ENCODE results near the gene CNTNAP2.

CNTNAP2 gene

GRCh38 chr7:146658604-146659003, 542.0 kb downstream of the CNTNAP2 start (continued):
- TF ChIP-seq SCRT2 (tag by site-specific recombination; IDR thresholded peaks at IDR 0.05), result peak; percentile 71
- no peak for TF ChIP-seq ZNF747 (tag by site-specific recombination; IDR thresholded peaks at IDR 0.05)
- peak; percentile 79; the same call in 1 of the 2 replicates for TF ChIP-seq HIC1 (tag by site-specific recombination; IDR thresholded peaks at IDR 0.05)
- TF ChIP-seq KLF8 (tag by site-specific recombination; IDR thresholded peaks at IDR 0.05), result peak; percentile 74
- no peak for TF ChIP-seq HOXA7 (CRISPR knock-in tag; IDR thresholded peaks at IDR 0.05; ENCODE audit: borderline replicate concordance)
- TF ChIP-seq BCL11A (tag by site-specific recombination; IDR thresholded peaks at IDR 0.05; ENCODE audit: low read depth), result peak; percentile 62
- no peak for TF ChIP-seq ZNF776 (tag by site-specific recombination; IDR thresholded peaks at IDR 0.05; ENCODE audit: borderline replicate concordance)
- TF ChIP-seq OSR2 (tag by site-specific recombination; IDR thresholded peaks at IDR 0.05), result peak; percentile 75
- TF ChIP-seq ZNF473 (tag by site-specific recombination; IDR thresholded peaks at IDR 0.05), result no peak
- no peak for TF ChIP-seq ZNF529 (tag by site-specific recombination; IDR thresholded peaks at IDR 0.05; ENCODE audit: insufficient replicate concordance)
- TF ChIP-seq ZNF366 (tag by site-specific recombination; conservative IDR thresholded peaks at IDR 0.05), result peak; percentile 38; the same call in 1 of the 2 replicates

- Histone ChIP-seq H3K27ac (ENCODE audit: extremely low read depth, low read depth, low read length) (no peak overlapping the region), H3K4me3 (ENCODE audit: low read depth, low read length) (no peak overlapping the region), H3K4me1 (ENCODE audit: control insufficient read depth, insufficient read depth, low read length) (peaks cover 6% of the 10 kb centered on the region), H3K9me3 (ENCODE audit: control insufficient read depth, insufficient read depth, low read depth, low read length) (no peaks in the 10 kb centered on the region), H3K36me3 (ENCODE audit: control insufficient read depth in 2 of 2, insufficient read depth in 1 of 2, low read length in 2 of 2) (no peaks in the 10 kb centered on the region)
- POLR2A ChIA-PET, result no interaction called here
- TF ChIP-seq ZNF843 (tag by site-specific recombination; IDR thresholded peaks at IDR 0.05) (no peak), KLF9 (tag by site-specific recombination; IDR thresholded peaks at IDR 0.05; ENCODE audit: low read depth) (no peak), ZSCAN18 (tag by site-specific recombination; IDR thresholded peaks at IDR 0.05) (no peak), ZNF518A (tag by site-specific recombination; conservative IDR thresholded peaks at IDR 0.05; ENCODE audit: low read depth) (no peak)
- CTCF ChIA-PET, result interaction anchor here (0.6 kb wide), 2 partner anchors 77 to 115 kb away, joined by 3 read pairs; no protein-coding TSS in a partner anchor
Measured at GRCh38 chr7:146659732-146660131, 543.1 kb downstream of the CNTNAP2 start.

- no peak for TF ChIP-seq RBAK (tag by site-specific recombination; IDR thresholded peaks at IDR 0.05)
- no peak for TF ChIP-seq ZNF624 (tag by site-specific recombination; IDR thresholded peaks at IDR 0.05)
- TF ChIP-seq TRIM28 (IDR thresholded peaks at IDR 0.05; ENCODE audit: borderline replicate concordance, low read length), result peak; percentile 78; the same call in 1 of the 2 replicates
- TF ChIP-seq ZNF843 (tag by site-specific recombination; IDR thresholded peaks at IDR 0.05), result no peak
- TF ChIP-seq ZIC2 (tag by site-specific recombination; IDR thresholded peaks at IDR 0.05), result no peak
- no peak for TF ChIP-seq ZNF645 (tag by site-specific recombination; IDR thresholded peaks at IDR 0.05)
- peak; percentile 52; the same call in 1 of the 2 replicates for TF ChIP-seq KLF8 (tag by site-specific recombination; IDR thresholded peaks at IDR 0.05)
- no peak for TF ChIP-seq ZNF548 (tag by site-specific recombination; IDR thresholded peaks at IDR 0.05)
- 0 out of 2 replicates have a peak, but pooled peaks have one; percentile 8 for TF ChIP-seq ZNF629 (tag by site-specific recombination; IDR thresholded peaks at IDR 0.05)
- POLR2A ChIA-PET, result no interaction called here
- Histone ChIP-seq H3K4me1 (ENCODE audit: control insufficient read depth, insufficient read depth, low read length) (peaks cover 6% of the 10 kb centered on the region), H3K36me3 (ENCODE audit: control insufficient read depth in 2 of 2, insufficient read depth in 1 of 2, low read length in 2 of 2) (no peaks in the 10 kb centered on the region), H3K27ac (ENCODE audit: extremely low read depth, low read depth, low read length) (peak overlapping the region; percentile 16; the same call in 1 of the 2 replicates), H3K9me3 (ENCODE audit: control insufficient read depth, insufficient read depth, low read depth, low read length) (no peaks in the 10 kb centered on the region), H3K4me3 (ENCODE audit: low read depth, low read length) (no peak overlapping the region)
- CTCF ChIA-PET, result no interaction called here
Measured at GRCh38 chr7:146660839-146661238, 544.2 kb downstream of the CNTNAP2 start.
